HCT116 (cell line): ENCODE data around the gene NECAB3. TPM values are rescaled to one million over a fixed set of nuclear protein-coding genes. Genes with fewer than 3 reads are reported as not detected.

Experiments used
- ATAC-seq: fragments of 200-7000 bp; cut with Tn5 transposase; 2 replicates; pipeline ENCODE4 v1.9.1; 2020; ENCODE audit warnings: mild to moderate bottlenecking, moderate library complexity
- BruUV-seq: library from RNA; stranded (reverse); fragments of 400-500 nt; replicated peaks from 2 replicates; lab custom pipeline; 2021; lab: Mats Ljungman, UMichigan
- CTCF ChIA-PET: fragments of 300-600 bp; sonication (Branson Sonifier 250); formaldehyde crosslinking; loops from one replicate; lab custom pipeline; 2021; ENCODE audit warnings: antibody characterized with exemption; lab: Charles Lee
- POLR2A ChIA-PET: fragments of 300-600, 350-600 bp; sonication (Branson Sonifier 250); formaldehyde crosslinking; loops from one replicate; lab custom pipeline; 2021; ENCODE audit warnings: antibody characterized with exemption; lab: Charles Lee
- RAD21 ChIA-PET, 2 experiments: fragments of 300-600 bp; sonication (Branson Sonifier 250); formaldehyde crosslinking; loops; one replicate each; lab custom pipeline; 2023; ENCODE audit warnings: low total read pairs in 2 of 2; ENCODE audit not compliant: uncharacterized antibody in 2 of 2, unreplicated experiment in 2 of 2, low non-redundant PET in 1 of 2; lab: Charles Lee
- DNase-seq: peaks from one replicate; pipeline ENCODE4 v3.0.0-alpha.2; 2010; ENCODE audit warnings: low read depth, low spot score
- H2AFZ ChIP-seq: fragments of 200-600 bp; shearing (Covaris generic), sonication (generic); 2 replicates; pipeline ENCODE4 v1.6.1; 2017; ENCODE audit warnings: low read depth, mixed run types, mixed read lengths, antibody characterized with exemption, low read length; ENCODE audit not compliant: poor library complexity, severe bottlenecking
- H3K27ac ChIP-seq: 2 replicates; pipeline ENCODE4 v1.5.1; 2012; ENCODE audit warnings: low read depth, low read length
- H3K27me3 ChIP-seq: fragments of 200-600 bp; sonication (generic); 2 replicates; pipeline ENCODE4 v1.6.1; 2016; ENCODE audit warnings: mixed run types, low read length, mixed read lengths; ENCODE audit not compliant: insufficient read depth
- H3K36me3 ChIP-seq, 2 experiments: fragments of 200-500 bp in 1 of 2; fragments of 200-600 bp in 1 of 2; sonication (Bioruptor generic) in 1 of 2; sonication (generic) in 1 of 2; 2 replicates each; pipeline versions ENCODE4 v1.5.1 to v1.6.1; 2014 to 2016; ENCODE audit warnings: low read length in 2 of 2, inconsistent platforms in 1 of 2, mixed read lengths in 1 of 2, mixed run types in 1 of 2; ENCODE audit not compliant: insufficient read depth in 2 of 2, control insufficient read depth in 1 of 2
- H3K4me1 ChIP-seq, 2 experiments: fragments of 200-600 bp in 1 of 2; sonication (generic) in 1 of 2; 2 replicates each; pipeline versions ENCODE4 v1.5.1 to v1.6.1; 2012 to 2017; ENCODE audit warnings: low read length in 2 of 2, inconsistent platforms in 1 of 2, mild to moderate bottlenecking in 1 of 2, mixed read lengths in 1 of 2, mixed run types in 1 of 2, moderate library complexity in 1 of 2; ENCODE audit not compliant: insufficient read depth in 2 of 2, control insufficient read depth in 1 of 2
- H3K4me2 ChIP-seq: fragments of 200-600 bp; sonication (generic); 2 replicates; pipeline ENCODE4 v1.6.1; 2017; ENCODE audit warnings: mixed run types, low read length, mixed read lengths
- H3K4me3 ChIP-seq, 2 experiments: fragments of 200-600 bp in 1 of 2; sonication (generic) in 1 of 2; replicated peaks in 1 of 2; 2 replicates each; pipeline ENCODE4 v1.5.1; 2011 to 2016; ENCODE audit warnings: low read length in 2 of 2, control low read depth in 1 of 2, low read depth in 1 of 2, mild to moderate bottlenecking in 1 of 2, mixed read lengths in 1 of 2, mixed run types in 1 of 2
- H3K79me2 ChIP-seq: fragments of 200-600 bp; sonication (generic); 2 replicates; pipeline ENCODE4 v1.6.1; 2017; ENCODE audit warnings: mild to moderate bottlenecking, mixed run types, low read length, moderate library complexity, mixed read lengths; ENCODE audit not compliant: insufficient read depth
- H3K9ac ChIP-seq: fragments of 200-600 bp; sonication (generic); 2 replicates; pipeline ENCODE4 v1.6.1; 2016; ENCODE audit warnings: low read length, mixed read lengths
- H3K9me2 ChIP-seq: fragments of 200-600 bp; sonication (generic), shearing (Covaris generic); 2 replicates; pipeline ENCODE4 v1.6.1; 2017; ENCODE audit warnings: mixed run types, mild to moderate bottlenecking, moderate library complexity; ENCODE audit not compliant: insufficient read depth
- H3K9me3 ChIP-seq, 2 experiments: fragments of 200-500 bp in 1 of 2; fragments of 200-600 bp in 1 of 2; sonication (Bioruptor generic) in 1 of 2; sonication (generic) in 1 of 2; 2 replicates each; pipeline ENCODE4 v1.6.1; 2014 to 2017; ENCODE audit warnings: low read length in 2 of 2, mixed read lengths in 2 of 2, inconsistent platforms in 1 of 2, low read depth in 1 of 2, mild to moderate bottlenecking in 1 of 2, mixed run types in 1 of 2, moderate library complexity in 1 of 2; ENCODE audit not compliant: control insufficient read depth in 1 of 2, insufficient read depth in 1 of 2
- H4K20me1 ChIP-seq: fragments of 200-600 bp; sonication (generic), shearing (Covaris generic); 2 replicates; pipeline ENCODE4 v1.6.1; 2017; ENCODE audit warnings: mixed run types, mild to moderate bottlenecking, moderate library complexity; ENCODE audit not compliant: insufficient read depth
- CEBPB ChIP-seq: IDR thresholded peaks from 2 replicates; pipeline ENCODE4 v1.6.1; 2012; ENCODE audit warnings: low read depth
- POLR2A ChIP-seq: IDR thresholded peaks from 2 replicates; pipeline ENCODE4 v1.7.0; 2011; ENCODE audit warnings: borderline replicate concordance; ENCODE audit not compliant: insufficient read depth, insufficient read length; ENCODE audit errors: extremely low read depth
- SP1 ChIP-seq: IDR thresholded peaks from 2 replicates; pipeline ENCODE4 v1.6.1; 2012; ENCODE audit warnings: low read depth
- YY1 ChIP-seq: IDR thresholded peaks from 2 replicates; pipeline ENCODE4 v1.6.1; 2011; ENCODE audit warnings: low read length, low read depth, moderate library complexity, mild to moderate bottlenecking; ENCODE audit not compliant: insufficient replicate concordance; ENCODE audit errors: extremely low read depth
- ZBTB33 ChIP-seq: IDR thresholded peaks from 2 replicates; pipeline ENCODE4 v1.6.1; 2011; ENCODE audit warnings: mild to moderate bottlenecking, low read length, moderate library complexity; ENCODE audit not compliant: insufficient replicate concordance; ENCODE audit errors: extremely low read depth
- intact Hi-C: fragments of 100-400 bp; cut with micrococcal nuclease; formaldehyde crosslinking; loops from 2 replicates; pipeline ENCODE4 v1.10.0; 2022
- total RNA-seq: library from RNA; stranded (reverse); gene quantifications from one replicate; pipeline ENCODE4 v1.2.1, GENCODE V29; 2021; ENCODE audit not compliant: unreplicated experiment

Gene NECAB3
- total RNA-seq, 1 experiment from 2014 or later = 48.1 TPM

DNA sequence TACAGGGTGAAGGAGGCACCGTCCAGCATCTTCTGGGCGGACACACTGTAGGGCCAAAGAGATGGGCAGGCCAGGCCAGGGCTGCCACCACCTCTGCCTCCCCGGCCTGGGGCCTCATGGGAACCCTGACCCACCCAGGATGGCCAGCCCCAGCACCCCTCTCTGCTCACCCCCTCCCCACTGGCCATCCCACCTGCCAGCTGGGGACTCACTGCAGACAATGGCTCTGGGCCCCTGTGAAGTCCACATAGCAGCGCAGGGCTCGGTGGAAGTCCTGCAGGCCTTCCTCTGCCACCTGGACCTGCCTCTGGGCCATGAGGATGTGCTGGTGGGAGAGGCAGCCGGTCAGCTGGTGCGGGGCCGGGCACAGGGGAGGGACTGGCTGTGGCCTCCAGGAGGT, 15.7 kb downstream of the NECAB3 start:
- ATAC-seq = no peak
- no peaks in the 10 kb centered on the region for H4K20me1 ChIP-seq
- no peak overlapping the region for H3K4me3 ChIP-seq
- intact Hi-C loops = loop anchor here (10.0 kb wide), 1 partner anchor 466 kb away; no protein-coding TSS in a partner anchor
- H3K79me2 ChIP-seq = peaks cover 6% of the 10 kb centered on the region; the same call in 1 of the 2 replicates
- peaks cover 0 to 3% of the 10 kb centered on the region in 2 experiments; a peak in 1 of 4 replicates for H3K36me3 ChIP-seq
- no TSS peak for BruUV-seq
- no peak overlapping the region for H3K4me2 ChIP-seq
- no peaks in the 10 kb centered on the region for H3K9me3 ChIP-seq
- TF ChIP-seq YY1 = no peak
- H3K9ac ChIP-seq = no peak overlapping the region
- no peak overlapping the region for H2AFZ ChIP-seq
- H3K9me2 ChIP-seq = no peaks in the 10 kb centered on the region
- no peak overlapping the region for H3K27ac ChIP-seq
- ChIA-PET RAD21 (no interaction called here), CTCF (no interaction called here), POLR2A (no interaction called here)
- no peaks in the 10 kb centered on the region for H3K27me3 ChIP-seq
- peaks cover 0 to 20% of the 10 kb centered on the region in 2 experiments; a peak in 2 of 4 replicates for H3K4me1 ChIP-seq
- DNase-seq = no peak

GRCh38 chr20:33657704-33658095, 16.5 kb downstream of the NECAB3 start:
- Histone ChIP-seq H3K27me3 (no peaks in the 10 kb centered on the region), H3K36me3 (peaks cover 0 to 3% of the 10 kb centered on the region in 2 experiments; a peak in 1 of 4 replicates), H2AFZ (no peak overlapping the region), H3K27ac (no peak overlapping the region), H3K4me2 (no peak overlapping the region), H3K4me1 (peaks cover 0 to 14% of the 10 kb centered on the region in 2 experiments; a peak in 2 of 4 replicates), H3K9me2 (no peaks in the 10 kb centered on the region), H3K9ac (no peak overlapping the region), H3K4me3 (no peak overlapping the region), H4K20me1 (no peaks in the 10 kb centered on the region), H3K9me3 (no peaks in the 10 kb centered on the region), H3K79me2 (peaks cover 5% of the 10 kb centered on the region; the same call in 1 of the 2 replicates)
- RAD21 ChIA-PET = no interaction called here
- DNase-seq (no peak), ATAC-seq (no peak)
- CTCF ChIA-PET = no interaction called here
- intact Hi-C loops = loop anchor here (10.0 kb wide), 1 partner anchor 467 kb away; no protein-coding TSS in a partner anchor
- BruUV-seq = no TSS peak
- POLR2A ChIA-PET = no interaction called here
- no peak for TF ChIP-seq POLR2A
- no peak for TF ChIP-seq SP1
- no peak for TF ChIP-seq ZBTB33
- TF ChIP-seq CEBPB = no peak
